HG03442 (cell line): ENCODE data around the gene PGA4.
"Not testable (repeated sequence)": the region's sequence is repeated elsewhere in the genome, so short reads cannot be mapped to it uniquely, and the experiment has no call there.

Source experiments
- ATAC-seq: cut with Tn5 transposase; IDR thresholded peaks from one replicate; pipeline ENCODE4 v1.9.1; 2021; ENCODE audit warnings: mild to moderate bottlenecking, moderate library complexity; ENCODE audit not compliant: unreplicated experiment

The PGA4 gene

GRCh38 chr11:61248071-61248470 is 25.9 kb downstream of the PGA4 start:
- ATAC-seq, result not testable (repeated sequence)

DNA sequence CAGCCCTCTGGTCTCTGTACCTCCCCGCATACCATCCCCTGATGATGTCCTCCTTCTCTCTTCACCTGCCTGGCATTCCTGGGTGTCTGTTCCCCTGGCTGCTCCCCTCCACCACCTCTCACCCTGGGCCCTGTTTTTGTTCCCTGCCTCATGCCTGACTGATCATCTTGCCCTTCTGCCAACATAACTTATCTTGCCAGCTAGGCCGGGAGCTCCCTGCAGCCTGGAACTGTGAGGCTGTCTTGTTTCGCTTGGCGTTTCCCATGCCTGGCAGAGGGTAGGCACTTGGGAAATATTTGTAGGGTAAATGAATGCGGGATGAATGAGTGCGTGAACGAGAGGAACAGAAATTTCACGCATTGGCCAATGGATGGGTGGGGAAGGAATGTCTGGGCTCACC is 27.1 kb downstream of the PGA4 start:
- ATAC-seq, result not testable (repeated sequence)

DNA sequence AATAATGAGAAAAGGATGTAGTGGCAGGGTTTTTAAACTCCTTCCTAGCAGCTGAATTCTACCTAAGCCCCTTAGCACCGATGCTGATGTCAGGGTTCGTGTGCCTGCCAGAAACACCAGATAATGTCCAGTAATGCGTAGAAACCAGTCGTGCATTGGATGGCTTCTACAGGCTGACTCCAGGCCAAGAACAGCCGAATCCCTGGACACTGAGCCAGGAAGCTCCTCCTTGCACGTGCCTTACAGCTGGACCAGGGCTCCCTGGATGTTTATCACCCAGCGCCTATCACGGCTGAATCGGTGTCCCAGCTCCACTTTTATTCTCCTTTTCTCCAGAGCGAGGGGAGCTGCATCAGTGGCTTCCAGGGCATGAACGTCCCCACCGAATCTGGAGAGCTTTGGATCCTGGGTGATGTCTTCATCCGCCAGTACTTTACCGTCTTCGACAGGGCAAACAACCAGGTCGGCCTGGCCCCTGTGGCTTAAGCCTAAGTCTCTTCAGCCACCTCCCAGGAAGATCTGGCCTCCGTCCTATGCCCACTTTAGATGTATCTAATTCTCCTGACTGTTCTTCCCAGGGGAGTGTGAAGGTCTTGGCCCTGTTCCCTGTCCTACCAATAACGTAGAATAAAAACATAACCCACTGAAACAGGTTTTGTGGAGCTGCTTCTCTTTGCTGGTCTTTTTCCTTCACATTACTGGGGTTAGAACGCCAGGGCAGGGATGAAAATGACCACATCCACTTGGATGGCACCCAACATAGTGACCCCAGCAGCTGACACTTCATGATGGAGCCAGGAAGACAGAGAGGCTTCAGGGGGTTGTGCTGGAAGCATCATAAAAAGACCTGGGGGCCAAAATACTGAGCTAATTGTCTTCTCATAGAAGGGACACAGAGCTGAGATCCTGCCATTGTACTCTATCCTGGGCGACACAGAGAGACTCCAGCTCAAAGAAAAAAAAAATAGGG is 28.9 kb downstream of the PGA4 start:
- not testable (repeated sequence) for ATAC-seq

DNA sequence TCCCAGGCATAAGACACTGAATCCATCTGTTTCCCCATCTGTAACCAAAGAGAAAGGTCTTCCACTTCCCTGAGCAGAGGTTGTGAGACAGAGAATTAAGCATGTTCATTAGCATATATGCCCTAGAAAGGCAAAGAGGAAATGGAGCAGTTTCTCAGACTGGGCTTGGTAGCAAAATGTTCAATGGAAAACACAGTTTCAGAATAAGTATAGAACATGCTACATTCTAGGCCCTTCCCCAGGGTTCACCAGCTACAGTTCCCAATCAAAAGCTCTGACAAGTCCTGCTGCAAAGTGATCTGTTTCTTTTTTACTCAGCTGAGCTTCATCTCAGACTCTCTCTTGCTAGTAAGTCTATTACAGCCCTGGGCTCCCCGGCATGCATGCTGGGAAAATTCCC is 30.2 kb downstream of the PGA4 start:
- ATAC-seq, result not testable (repeated sequence)

DNA sequence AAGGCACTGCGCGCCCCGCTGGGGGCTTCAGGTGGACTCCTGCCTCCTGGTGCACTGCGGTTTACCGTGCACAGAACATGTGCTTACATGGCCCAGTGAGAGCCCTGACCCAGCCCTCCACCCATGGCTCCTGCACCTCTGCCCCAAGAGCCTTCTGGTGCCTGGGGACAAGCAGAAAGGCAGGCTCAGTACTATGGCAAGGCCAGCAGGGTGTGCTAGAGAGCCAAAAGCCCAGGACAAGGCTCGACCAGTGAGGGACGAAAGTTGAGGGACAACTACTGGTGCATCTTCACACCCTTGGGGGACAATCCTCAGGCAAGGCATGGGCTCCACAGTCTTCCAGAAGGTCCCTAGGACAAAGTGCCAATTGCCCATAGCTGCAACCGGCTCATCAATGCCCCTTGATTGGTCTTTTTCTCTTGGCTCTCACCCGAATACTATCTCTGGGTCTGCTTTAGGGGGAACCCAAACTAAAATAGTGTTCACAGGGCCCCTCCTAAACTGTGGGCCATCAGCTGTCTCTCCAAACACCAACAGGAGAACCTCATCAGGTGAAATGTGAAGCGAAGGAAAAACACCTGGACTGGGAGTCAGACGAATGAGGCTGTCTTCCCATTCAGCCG is 32.4 kb downstream of the PGA4 start:
- ATAC-seq, result peak; percentile 64

- no peak for ATAC-seq
Measured at GRCh38 chr11:61256710-61257482, 34.7 kb downstream of the PGA4 start.

DNA sequence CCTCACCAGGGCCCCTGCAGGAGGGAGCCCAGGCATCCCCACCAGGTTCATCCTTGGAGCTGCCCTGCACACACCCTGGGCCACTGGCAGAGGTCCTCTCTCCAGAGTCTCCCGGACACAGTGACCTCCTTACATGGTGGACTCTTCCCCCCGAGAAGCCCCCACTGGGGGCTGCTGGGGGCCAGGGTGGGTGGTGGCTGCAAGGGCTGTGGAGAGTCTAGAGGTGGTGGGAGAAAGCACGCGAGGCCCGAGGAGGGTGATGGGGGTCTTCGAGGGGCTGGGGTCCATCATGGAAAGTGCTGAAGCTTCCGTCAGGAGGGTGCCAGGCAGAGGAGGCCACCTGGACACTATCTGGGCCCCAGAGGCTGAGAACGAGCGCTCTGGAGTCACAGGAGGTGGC is 36.4 kb downstream of the PGA4 start:
- ATAC-seq, result no peak

DNA sequence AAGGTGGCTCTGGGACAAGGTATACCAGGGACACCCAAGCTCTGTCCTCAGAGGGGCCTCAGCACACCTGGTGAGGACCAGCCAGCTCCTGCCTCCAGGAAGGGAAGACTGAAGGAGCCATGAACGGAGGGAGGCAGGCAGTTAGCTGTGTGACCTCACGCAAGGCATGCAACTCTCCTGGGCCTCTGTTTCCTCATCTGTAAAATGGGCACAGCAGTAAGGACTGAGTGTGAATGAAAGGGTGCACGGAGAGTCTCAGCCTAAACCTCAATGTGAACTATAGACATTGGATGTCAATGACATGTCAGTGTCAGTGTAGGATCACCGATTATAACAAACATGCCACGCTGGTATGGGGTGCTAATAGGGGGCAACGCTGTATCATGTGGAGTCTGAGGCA is 37.2 kb downstream of the PGA4 start:
- no peak for ATAC-seq

DNA sequence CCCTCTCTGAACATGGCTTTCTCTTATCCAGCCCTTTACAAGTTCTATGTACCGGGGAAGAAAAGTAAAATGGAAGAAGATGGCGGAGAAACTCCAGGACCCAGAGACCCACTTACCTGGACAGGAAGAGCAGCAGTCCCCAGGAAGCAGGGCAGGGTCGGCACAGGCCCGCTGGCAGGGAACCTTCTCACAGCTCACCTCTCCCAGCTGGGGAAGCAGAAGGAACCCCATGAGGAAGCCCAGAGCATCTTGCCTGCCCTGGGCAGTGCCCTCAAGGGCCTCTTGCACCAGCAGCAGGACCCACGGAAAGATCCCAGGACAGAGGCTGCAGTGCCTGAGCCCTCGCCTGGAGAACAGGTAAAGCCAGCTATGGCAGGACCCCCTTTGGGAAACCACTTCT is 42.2 kb downstream of the PGA4 start:
- ATAC-seq, result no peak

GRCh38 chr11:61264795-61265194 is 42.6 kb downstream of the PGA4 start:
- no peak for ATAC-seq

DNA sequence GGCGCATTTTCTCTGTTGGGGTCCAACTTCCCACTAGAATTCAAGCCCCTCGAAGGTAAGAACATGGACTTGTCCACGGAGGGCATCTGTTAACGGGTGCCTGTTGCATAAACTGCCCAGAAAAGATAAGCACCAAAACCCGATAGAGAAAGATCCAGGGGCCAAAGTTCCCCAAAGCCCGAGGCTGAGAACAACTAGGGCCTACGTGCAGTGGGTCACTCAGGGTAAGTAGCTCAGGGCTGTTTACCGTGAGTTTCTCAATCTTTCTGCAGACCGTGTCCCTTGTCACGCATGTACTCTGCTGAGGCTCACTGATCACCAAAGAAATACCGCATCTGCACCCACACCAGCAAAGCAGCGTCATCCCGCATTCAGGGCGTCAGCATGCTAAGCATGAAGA is 43.2 kb downstream of the PGA4 start:
- no peak for ATAC-seq

- no peak for ATAC-seq
Measured at GRCh38 chr11:61266602-61267001, 44.5 kb downstream of the PGA4 start.

DNA sequence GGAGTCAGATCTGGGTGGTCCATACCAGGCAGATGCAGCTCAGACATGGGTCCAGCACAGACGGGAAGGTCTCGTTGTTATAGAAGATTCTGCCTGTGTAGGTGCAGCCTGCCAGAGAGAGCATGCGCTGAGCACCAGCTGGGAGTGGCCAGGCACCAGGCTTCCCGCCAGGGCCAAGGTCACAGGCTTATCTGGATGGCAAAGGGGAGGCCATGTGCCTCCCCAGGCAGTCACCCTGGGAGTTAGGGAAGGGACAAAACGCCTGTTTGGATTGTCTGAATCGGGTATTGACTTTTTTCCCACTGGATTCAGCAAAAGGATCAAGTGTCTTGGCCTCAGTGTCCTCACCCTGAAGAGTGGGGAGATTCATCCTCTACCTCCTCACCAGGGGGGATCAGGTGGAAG is 45.3 kb downstream of the PGA4 start:
- no peak for ATAC-seq

GRCh38 chr11:61268588-61269250 is 46.6 kb downstream of the PGA4 start:
- no peak for ATAC-seq

GRCh38 chr11:61270354-61271076 is 48.4 kb downstream of the PGA4 start:
- ATAC-seq, result no peak

GRCh38 chr11:61272731-61273130 is 50.6 kb downstream of the PGA4 start:
- ATAC-seq, result no peak

- no peak for ATAC-seq
Measured at GRCh38 chr11:61273178-61274078, 51.3 kb downstream of the PGA4 start.

DNA sequence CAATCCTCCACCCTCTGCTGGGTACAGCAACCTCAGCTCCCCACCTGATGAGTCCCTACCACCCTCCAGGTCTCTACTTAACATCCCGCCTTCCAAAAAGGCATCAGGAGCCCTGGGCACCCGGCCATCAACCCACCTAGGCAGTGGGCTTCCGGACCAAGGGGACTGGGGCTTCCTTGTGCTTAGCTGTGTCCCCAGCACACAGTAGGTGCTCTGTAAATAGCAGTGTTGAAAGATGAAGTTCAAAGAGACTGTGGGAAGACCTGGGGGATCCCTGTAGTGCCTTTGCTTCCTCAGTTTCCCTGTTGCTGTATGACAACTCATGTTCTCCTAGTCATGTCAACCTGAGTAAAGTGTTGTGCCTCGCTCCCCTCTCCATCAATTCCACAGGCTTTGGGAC is 51.9 kb downstream of the PGA4 start:
- no peak for ATAC-seq

- ATAC-seq, result no peak
Measured at GRCh38 chr11:61275191-61275590, 53.0 kb downstream of the PGA4 start.
